Thymus (tissue), 11 donors: ENCODE measurements around the gene IRF2. TPM values are rescaled to one million over a fixed set of nuclear protein-coding genes. Genes with fewer than 3 reads are reported as not detected.

Experiments
- DNase-seq, 9 donors: peaks; one replicate each; pipeline ENCODE4 v3.0.0-alpha.2; 2013; ENCODE audit warnings: low spot score in 9 of 9, low read depth in 6 of 9, missing footprints in 1 of 9
- H3K27ac ChIP-seq, 2 donors: one replicate each; pipeline ENCODE4 v1.5.1; 2013; ENCODE audit warnings: control low read depth in 1 of 2, low read depth in 1 of 2, low read length in 1 of 2, mild to moderate bottlenecking in 1 of 2, moderate library complexity in 1 of 2
- H3K27me3 ChIP-seq, 2 donors: one replicate each; pipeline ENCODE4 v1.5.1; 2013; ENCODE audit warnings: low read length in 1 of 2; ENCODE audit not compliant: control insufficient read depth in 2 of 2, insufficient read depth in 1 of 2
- H3K36me3 ChIP-seq, 2 donors: one replicate each; pipeline ENCODE4 v1.5.1; 2013; ENCODE audit warnings: low read length in 1 of 2, mild to moderate bottlenecking in 1 of 2, moderate library complexity in 1 of 2; ENCODE audit not compliant: control insufficient read depth in 2 of 2, insufficient read depth in 2 of 2
- H3K4me1 ChIP-seq, 2 donors: one replicate each; pipeline ENCODE4 v1.5.1; 2013; ENCODE audit warnings: low read length in 2 of 2; ENCODE audit not compliant: control insufficient read depth in 2 of 2, insufficient read depth in 2 of 2
- H3K4me3 ChIP-seq, 2 donors: one replicate each; pipeline ENCODE4 v1.5.1; 2013; ENCODE audit warnings: low read length in 2 of 2, control low read depth in 1 of 2, mild to moderate bottlenecking in 1 of 2
- H3K9me3 ChIP-seq, 2 donors: one replicate each; pipeline ENCODE4 v1.5.1; 2013; ENCODE audit warnings: low read length in 1 of 2, mild to moderate bottlenecking in 1 of 2; ENCODE audit not compliant: control insufficient read depth in 2 of 2, insufficient read depth in 1 of 2
- WGBS: extraction: QIAGEN DNeasy Blood & Tissue Kit; methylation state at CpG from one replicate; pipeline ENCODE4 v1.1.7; 2013; 5-methylcytosine and 5-hydroxymethylcytosine counted together
- polyA plus RNA-seq: library from polyadenylated mRNA; stranded (reverse); fragments of 200-250 nt; gene quantifications from one replicate; pipeline ENCODE4 v1.2.3, GENCODE V29; 2013
- total RNA-seq: library from RNA; stranded (reverse); fragments of 120-200 nt; gene quantifications from one replicate; pipeline ENCODE4 v1.2.4, GENCODE V29; 2013
- donor health status: healthy.

IRF2 gene
- total and polyA plus RNA-seq, 2 donors = 39.2 to 42.2 TPM

DNA sequence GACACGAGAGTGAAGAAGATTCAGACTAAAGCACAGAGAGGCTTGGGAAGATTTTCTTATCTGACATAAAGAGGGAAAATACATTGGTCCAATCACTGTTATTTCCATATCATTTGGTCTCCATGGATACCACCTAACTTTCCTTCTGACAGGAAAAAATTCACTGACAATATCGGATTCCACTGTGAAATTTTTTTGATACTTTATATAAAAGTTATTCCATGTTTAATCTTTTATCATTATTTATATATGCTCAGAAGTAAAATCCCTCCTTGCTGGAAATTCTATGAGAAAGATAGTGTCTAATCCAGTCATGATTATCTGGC is 3.6 kb downstream of the IRF2 start:
- peaks cover 8 to 19% of the 10 kb centered on the region in 2 donors for H3K4me1 ChIP-seq
- no peaks in the 10 kb centered on the region for H3K9me3 ChIP-seq

DNA sequence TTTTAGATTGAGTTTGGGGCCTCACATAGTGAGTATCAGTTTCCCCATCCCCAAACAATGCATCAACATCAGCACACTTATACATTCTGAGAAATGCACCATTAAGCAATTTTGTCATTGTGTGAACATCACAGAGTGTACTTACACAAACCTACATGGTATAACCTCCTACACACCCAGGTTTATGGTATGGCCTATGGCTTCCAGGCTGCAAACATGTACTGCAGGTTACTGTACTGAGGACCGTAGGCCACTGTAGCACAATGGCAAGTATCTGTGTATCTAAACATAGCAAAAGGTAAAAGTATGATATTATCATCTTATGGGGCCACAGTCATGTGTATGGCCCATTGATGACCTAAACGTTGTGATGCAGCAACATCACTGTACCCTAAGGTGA is 7.7 kb downstream of the IRF2 start:
- no peaks in the 10 kb centered on the region for H3K27me3 ChIP-seq
- peaks cover 0 to 4% of the 10 kb centered on the region in 2 donors for H3K4me1 ChIP-seq
- DNase-seq = no peak
- H3K9me3 ChIP-seq = no peaks in the 10 kb centered on the region
- 96% methylated on average over 2 of the region's 2 CpGs for WGBS
- no peak overlapping the region for H3K27ac ChIP-seq
- no peak overlapping the region for H3K4me3 ChIP-seq
- H3K36me3 ChIP-seq = peaks cover 0 to 2% of the 10 kb centered on the region in 2 donors

More for the DNA sequence above, 3.6 kb downstream of the IRF2 start:
- 64% methylated on average over 2 of the region's 2 CpGs for WGBS
- Histone ChIP-seq H3K27ac (no peak overlapping the region), H3K27me3 (no peaks in the 10 kb centered on the region), H3K36me3 (peaks cover 0 to 2% of the 10 kb centered on the region in 2 donors), H3K4me3 (no peak overlapping the region)
- DNase-seq = no peak

DNA sequence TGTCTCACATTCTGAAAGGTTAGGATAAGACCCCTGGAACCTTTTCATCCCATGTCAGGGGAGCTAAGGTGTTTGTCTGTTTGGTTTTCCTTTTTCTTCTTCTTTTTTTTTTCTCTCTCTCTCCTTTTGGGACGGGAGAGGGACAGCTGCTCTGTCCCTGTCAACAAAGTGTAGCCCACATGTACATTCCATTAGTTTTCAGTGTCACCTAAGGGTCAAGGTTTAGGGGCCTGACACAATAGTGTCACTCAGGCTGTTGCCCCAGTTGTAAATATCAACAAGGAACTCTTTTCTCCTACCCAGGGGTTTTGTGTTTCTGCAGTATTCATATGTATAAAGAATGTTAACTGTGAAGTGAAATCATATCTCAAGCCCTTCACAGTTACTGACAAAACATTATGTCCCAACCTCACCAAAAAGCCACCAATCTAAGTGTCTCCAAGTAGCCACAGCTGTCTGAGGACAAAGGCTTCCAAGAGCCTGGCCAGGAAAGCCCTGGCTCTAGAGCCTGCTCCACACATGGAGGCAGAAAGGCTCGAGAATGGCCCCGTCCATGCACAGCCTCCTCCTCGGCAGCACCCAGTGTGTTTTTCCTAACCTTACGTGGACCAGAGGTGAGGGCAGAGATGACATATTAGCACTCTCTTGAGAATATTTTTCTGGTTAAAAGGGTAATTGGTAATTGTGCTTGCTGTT is 9.4 kb downstream of the IRF2 start:
- Histone ChIP-seq H3K27me3 (no peaks in the 10 kb centered on the region), H3K4me1 (no peaks in the 10 kb centered on the region), H3K27ac (no peak overlapping the region), H3K36me3 (peaks cover 0 to 2% of the 10 kb centered on the region in 2 donors), H3K4me3 (no peak overlapping the region), H3K9me3 (no peaks in the 10 kb centered on the region)
- 95% methylated on average over 5 of the region's 5 CpGs for WGBS
- DNase-seq = no peak

DNA sequence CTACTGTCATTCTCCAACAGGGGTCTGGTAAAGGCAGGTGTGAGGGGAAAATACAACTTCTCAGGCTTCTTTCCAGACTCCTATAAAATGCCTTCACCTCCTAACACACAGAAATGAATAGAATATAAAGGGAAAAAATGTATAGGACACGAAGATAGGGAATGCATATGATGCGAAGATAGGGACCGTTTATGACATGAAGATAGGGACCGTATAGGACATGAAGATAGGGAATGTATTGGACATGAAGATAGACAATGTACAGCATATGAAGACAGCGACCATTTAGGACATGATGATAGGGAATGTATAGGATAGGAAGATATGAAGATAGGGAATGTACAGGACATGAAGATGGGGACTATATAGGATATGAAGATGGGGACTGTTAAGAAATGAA is 10.5 kb downstream of the IRF2 start:
- H3K27me3 ChIP-seq = no peaks in the 10 kb centered on the region
- no peak overlapping the region for H3K27ac ChIP-seq
- no peaks in the 10 kb centered on the region for H3K36me3 ChIP-seq
- H3K4me3 ChIP-seq = no peak overlapping the region
- no peaks in the 10 kb centered on the region for H3K9me3 ChIP-seq
- WGBS = 98% methylated on average over 5 of the region's 5 CpGs
- no peak for DNase-seq
- H3K4me1 ChIP-seq = no peaks in the 10 kb centered on the region

DNA sequence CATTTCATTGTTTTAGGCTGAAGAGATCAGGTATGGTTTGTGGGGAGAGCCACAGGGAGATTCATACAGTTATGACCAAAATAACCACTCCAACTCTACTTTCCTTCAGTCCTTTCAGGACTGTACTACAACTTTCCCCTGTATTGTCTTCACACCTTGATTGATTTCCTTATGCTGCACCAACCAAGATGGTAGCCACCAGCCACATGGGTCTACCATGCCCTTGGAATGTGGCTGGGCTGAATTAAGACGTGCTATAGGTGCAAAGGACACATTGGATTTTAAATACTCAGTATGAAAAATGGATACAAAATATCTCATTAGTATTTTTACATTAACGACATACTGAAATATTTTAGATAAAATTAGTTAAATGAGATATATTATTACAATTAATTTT is 11.2 kb downstream of the IRF2 start:
- H3K27me3 ChIP-seq = no peaks in the 10 kb centered on the region
- no peaks in the 10 kb centered on the region for H3K36me3 ChIP-seq
- H3K9me3 ChIP-seq = no peaks in the 10 kb centered on the region
- 100% methylated on average over 2 of the region's 2 CpGs for WGBS
- no peak overlapping the region for H3K27ac ChIP-seq
- no peak overlapping the region for H3K4me3 ChIP-seq
- no peak for DNase-seq
- peaks cover 0 to under 1% of the 10 kb centered on the region in 2 donors for H3K4me1 ChIP-seq

DNA sequence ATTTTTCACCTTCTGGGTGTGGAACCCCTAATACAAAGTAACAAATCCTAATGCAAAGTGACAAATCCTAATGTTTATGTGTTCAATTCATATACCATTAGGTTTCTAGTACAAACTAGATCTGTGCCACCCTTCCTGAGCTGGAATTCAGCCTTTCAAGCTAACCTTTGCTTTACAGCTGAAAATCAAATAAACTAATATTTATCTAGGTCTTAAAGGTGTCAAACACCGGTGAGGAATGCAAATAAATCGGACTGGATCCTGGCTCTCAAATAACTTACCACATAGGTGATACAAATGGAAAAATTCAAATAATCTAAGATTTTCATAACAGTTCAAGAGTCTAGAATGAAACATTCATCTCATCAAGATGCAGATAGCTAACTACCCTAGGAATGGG is 11.6 kb downstream of the IRF2 start:
- no peaks in the 10 kb centered on the region for H3K27me3 ChIP-seq
- no peak overlapping the region for H3K4me3 ChIP-seq
- DNase-seq = no peak
- 96% methylated on average over 2 of the region's 2 CpGs for WGBS
- peaks cover 0 to 5% of the 10 kb centered on the region in 2 donors for H3K4me1 ChIP-seq
- H3K27ac ChIP-seq = no peak overlapping the region
- no peaks in the 10 kb centered on the region for H3K36me3 ChIP-seq
- H3K9me3 ChIP-seq = no peaks in the 10 kb centered on the region

DNA sequence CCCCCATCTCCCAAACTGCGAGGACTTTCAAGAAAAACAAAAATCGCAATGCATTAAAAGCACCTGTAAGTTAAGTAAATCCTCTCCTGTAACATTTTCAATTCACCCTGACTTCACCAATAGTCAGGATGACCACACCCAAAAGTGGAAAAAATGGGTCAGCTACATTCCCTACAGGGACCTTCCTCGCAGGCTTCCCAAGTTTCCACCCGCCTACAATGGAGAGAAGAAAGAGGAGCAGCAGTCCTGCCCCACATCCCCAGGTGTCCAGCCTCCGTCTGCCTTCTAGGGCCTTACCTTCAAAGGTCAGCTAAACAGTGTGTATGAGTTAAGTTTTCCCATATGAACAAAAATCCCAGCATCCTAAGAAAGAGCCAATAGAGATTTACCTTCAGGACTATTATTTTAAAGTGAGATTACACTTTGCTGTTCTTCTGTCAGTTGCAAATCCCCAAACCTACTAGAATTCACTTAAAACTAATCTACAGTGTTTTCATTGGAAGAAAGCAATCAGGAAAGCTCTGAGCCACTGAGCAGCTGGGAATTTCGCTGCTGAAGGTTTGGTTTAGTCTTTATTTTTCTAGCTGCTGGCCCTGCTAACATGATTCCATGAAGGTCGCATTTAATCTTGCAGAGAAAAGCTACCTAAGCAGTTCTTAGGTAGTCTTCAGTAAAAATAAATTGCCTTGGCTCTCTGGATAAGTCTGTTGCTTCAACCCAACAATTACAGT is 12.5 kb downstream of the IRF2 start:
- Histone ChIP-seq H3K27ac (no peak overlapping the region), H3K9me3 (no peaks in the 10 kb centered on the region), H3K27me3 (no peaks in the 10 kb centered on the region), H3K36me3 (peaks cover 0 to under 1% of the 10 kb centered on the region in 2 donors), H3K4me3 (no peak overlapping the region), H3K4me1 (peaks cover 0 to 7% of the 10 kb centered on the region in 2 donors)
- WGBS = 98% methylated on average over 7 of the region's 7 CpGs
- DNase-seq = no peak

DNA sequence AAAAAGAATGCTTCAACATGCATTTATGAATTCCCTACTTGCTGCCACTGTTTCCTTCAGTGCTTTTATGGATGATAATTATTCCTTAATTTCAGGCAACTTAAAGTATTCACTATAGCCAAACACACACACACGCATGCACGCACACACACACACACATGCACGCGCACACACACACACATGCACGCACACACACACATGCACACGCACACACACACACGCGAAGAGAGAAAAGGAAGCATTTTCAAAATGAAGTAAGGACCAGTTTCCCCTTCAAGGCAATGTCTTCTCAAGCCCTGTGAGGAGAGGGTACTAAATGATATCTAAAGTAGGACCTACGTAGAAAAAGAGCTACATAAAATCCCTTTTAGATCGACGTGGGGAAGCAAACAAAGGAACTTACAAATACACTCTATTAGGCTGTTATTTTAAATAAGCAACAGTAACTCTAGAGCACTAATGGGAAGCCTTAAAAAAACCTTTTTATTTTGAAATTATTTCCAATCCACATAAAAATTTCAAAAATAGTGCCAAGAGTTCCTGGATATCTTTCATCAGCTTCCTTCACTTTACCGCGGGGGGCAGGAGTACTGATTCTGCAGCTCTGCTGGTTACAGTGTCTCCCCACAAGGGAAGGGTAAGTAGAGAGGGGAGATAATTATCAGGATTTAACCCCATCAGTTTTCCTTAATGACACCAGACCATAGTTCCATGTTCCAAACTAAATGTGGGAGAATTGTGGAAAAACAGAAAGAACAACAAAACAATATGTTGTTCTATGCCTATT is 13.7 kb downstream of the IRF2 start:
- no peak for DNase-seq
- WGBS = 59% methylated on average over 13 of the region's 13 CpGs
- no peaks in the 10 kb centered on the region for H3K27me3 ChIP-seq
- H3K4me3 ChIP-seq = no peak overlapping the region
- H3K27ac ChIP-seq = no peak overlapping the region
- peaks cover 0 to 7% of the 10 kb centered on the region in 2 donors for H3K4me1 ChIP-seq
- no peaks in the 10 kb centered on the region for H3K9me3 ChIP-seq
- H3K36me3 ChIP-seq = peaks cover 0 to 8% of the 10 kb centered on the region in 2 donors

DNA sequence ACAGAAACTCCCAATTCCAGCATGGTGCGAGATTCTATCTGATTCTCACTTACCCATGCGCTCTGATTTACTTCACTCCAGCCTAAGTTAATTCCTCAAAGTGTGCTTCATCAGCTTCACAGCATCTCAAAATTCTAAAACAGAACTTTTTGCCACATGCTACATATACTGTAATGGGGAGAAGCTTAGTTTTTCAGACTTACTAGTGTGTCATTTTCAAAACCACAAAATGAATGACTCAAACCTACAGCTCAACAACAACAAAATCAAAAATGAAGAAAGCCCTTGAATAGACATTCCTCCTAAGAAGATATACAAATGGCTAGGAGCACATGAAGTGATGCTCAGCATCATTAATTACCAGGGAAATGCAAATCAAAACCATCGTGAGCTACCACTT is 14.9 kb downstream of the IRF2 start:
- Histone ChIP-seq H3K27me3 (no peaks in the 10 kb centered on the region), H3K4me1 (peaks cover 0 to 7% of the 10 kb centered on the region in 2 donors), H3K9me3 (no peaks in the 10 kb centered on the region), H3K4me3 (no peak overlapping the region), H3K27ac (no peak overlapping the region), H3K36me3 (peaks cover 0 to 8% of the 10 kb centered on the region in 2 donors)
- no peak for DNase-seq
- WGBS = 97% methylated on average over 3 of the region's 3 CpGs
